GM23338 (cell line): Measurements from ENCODE around the gene XPC. TPM values are rescaled to one million over a fixed set of nuclear protein-coding genes. Genes with fewer than 3 reads are reported as not detected.

Experiments
- ATAC-seq: fragments of 200-7000 bp; cut with Tn5 transposase; 3 replicates; pipeline ENCODE4 v1.9.1; 2020
- DNase-seq: peaks from one replicate; pipeline ENCODE4 v3.0.0-alpha.2; 2015; ENCODE audit warnings: low spot score
- H2AFZ ChIP-seq: fragments of 200-600 bp; sonication (generic); 2 replicates; pipeline ENCODE4 v1.8.0; 2016; ENCODE audit warnings: antibody characterized with exemption, mild to moderate bottlenecking, moderate library complexity
- H3F3A ChIP-seq: fragments of 200-600 bp; sonication (generic); replicated peaks from 2 replicates; pipeline ENCODE4 v1.8.0; 2017; ENCODE audit warnings: antibody characterized with exemption, mixed run types, low read depth
- H3K27ac ChIP-seq: fragments of 200-600 bp; sonication (generic); 2 replicates; pipeline ENCODE4 v1.6.1; 2016; ENCODE audit warnings: low read depth
- H3K27me3 ChIP-seq: fragments of 200-600 bp; sonication (generic); 2 replicates; pipeline ENCODE4 v1.8.0; 2016; ENCODE audit warnings: mild to moderate bottlenecking, mixed run types, moderate library complexity; ENCODE audit not compliant: insufficient read depth
- H3K36me3 ChIP-seq: fragments of 200-600 bp; sonication (generic); 2 replicates; pipeline ENCODE4 v1.8.0; 2016; ENCODE audit warnings: mild to moderate bottlenecking; ENCODE audit not compliant: insufficient read depth
- H3K4me1 ChIP-seq: fragments of 200-600 bp; sonication (generic); 2 replicates; pipeline ENCODE4 v1.8.0; 2016; ENCODE audit warnings: mild to moderate bottlenecking, moderate library complexity; ENCODE audit not compliant: insufficient read depth
- H3K4me2 ChIP-seq: fragments of 200-600 bp; sonication (generic); 2 replicates; pipeline ENCODE4 v1.7.1; 2017; ENCODE audit warnings: mixed run types
- H3K4me3 ChIP-seq: fragments of 200-600 bp; sonication (generic); 2 replicates; pipeline ENCODE4 v1.6.1; 2016; ENCODE audit warnings: mixed run types
- H3K79me2 ChIP-seq: fragments of 200-600 bp; sonication (generic); replicated peaks from 2 replicates; pipeline ENCODE4 v1.8.0; 2017; ENCODE audit warnings: mild to moderate bottlenecking; ENCODE audit not compliant: insufficient read depth
- H3K9me2 ChIP-seq: fragments of 200-600 bp; sonication (generic); 2 replicates; pipeline ENCODE4 v1.8.0; 2017; ENCODE audit not compliant: insufficient read depth
- H4K20me1 ChIP-seq: fragments of 200-600 bp; sonication (generic); replicated peaks from 2 replicates; pipeline ENCODE4 v1.8.0; 2017; ENCODE audit warnings: mild to moderate bottlenecking; ENCODE audit not compliant: insufficient read depth
- H3K27ac Mint-ChIP-seq: 2 replicates; pipeline ENCODE4 v1.8.0; 2020; ENCODE audit warnings: inconsistent platforms, mild to moderate bottlenecking, moderate library complexity, mixed read lengths
- H3K27me3 Mint-ChIP-seq: 3 replicates; pipeline ENCODE4 v1.8.0; 2022; ENCODE audit warnings: low read depth, mild to moderate bottlenecking, moderate library complexity, mixed read lengths, inconsistent platforms; ENCODE audit not compliant: insufficient read depth, poor library complexity
- H3K36me3 Mint-ChIP-seq: 3 replicates; pipeline ENCODE4 v1.8.0; 2021; ENCODE audit warnings: low read depth, mild to moderate bottlenecking, inconsistent platforms, moderate library complexity, mixed read lengths
- H3K4me1 Mint-ChIP-seq: 3 replicates; pipeline ENCODE4 v1.8.0; 2020; ENCODE audit warnings: mild to moderate bottlenecking, inconsistent platforms, mixed read lengths
- H3K4me3 Mint-ChIP-seq: 3 replicates; pipeline ENCODE4 v1.8.0; 2021; ENCODE audit warnings: moderate library complexity, mild to moderate bottlenecking, inconsistent platforms, mixed read lengths
- H3K9me3 Mint-ChIP-seq: 3 replicates; pipeline ENCODE4 v1.8.0; 2020; ENCODE audit warnings: moderate library complexity, mild to moderate bottlenecking, inconsistent platforms, mixed read lengths
- CREB1 ChIP-seq: fragments of 250-450 bp; sonication (Bioruptor Pico); IDR thresholded peaks from 2 replicates; pipeline ENCODE4 v1.5.0; 2020; ENCODE audit warnings: low read depth, mild to moderate bottlenecking, moderate library complexity
- EZH2 ChIP-seq: fragments of 200-600 bp; sonication (generic); IDR thresholded peaks from one replicate; pipeline ENCODE4 v1.8.0; 2017; ENCODE audit warnings: antibody characterized with exemption, mild to moderate bottlenecking, low read depth; ENCODE audit not compliant: unreplicated experiment
- JUNB ChIP-seq: IDR thresholded peaks from one replicate; pipeline ENCODE4 v1.6.1; 2016; ENCODE audit warnings: antibody characterized with exemption; ENCODE audit not compliant: unreplicated experiment
- NANOG ChIP-seq: IDR thresholded peaks from 2 replicates; pipeline ENCODE4 v1.6.1; 2016; ENCODE audit warnings: antibody characterized with exemption, borderline replicate concordance
- POLR2AphosphoS5 ChIP-seq: IDR thresholded peaks from 2 replicates; pipeline ENCODE4 v1.6.1; 2016; ENCODE audit warnings: antibody characterized with exemption, low read depth
- ZNF114 ChIP-seq: fragments of 250-450 bp; sonication (Bioruptor Pico); IDR thresholded peaks from 2 replicates; pipeline ENCODE4 v1.5.0; 2020; ENCODE audit warnings: mild to moderate bottlenecking, moderate library complexity
- ZNF331 ChIP-seq: fragments of 250-450 bp; sonication (Bioruptor Pico); IDR thresholded peaks from 2 replicates; pipeline ENCODE4 v1.5.0; 2020; ENCODE audit warnings: low read depth, mild to moderate bottlenecking, moderate library complexity
- polyA plus RNA-seq: library from polyadenylated mRNA; unstranded; fragments of >200 nt; fragmentation: Nextera tagmentation; extraction: Ambion mirVana; gene quantifications from 2 replicates; pipeline ENCODE4 v1.2.1, GENCODE V29; 2016
- total RNA-seq: library from RNA; depleted of rRNA; stranded (reverse); fragments of >200 nt; shearing (Covaris generic); gene quantifications from 2 replicates; pipeline ENCODE4 v1.2.3, GENCODE V29; 2014
- TF ChIP-seq, protein P1 (sequence below): fragments of 250-450 bp; sonication (Bioruptor Pico); IDR thresholded peaks from 2 replicates; pipeline ENCODE4 v1.5.0; 2020; ENCODE audit warnings: mild to moderate bottlenecking, moderate library complexity
- TF ChIP-seq, protein P2 (sequence below): IDR thresholded peaks from 2 replicates; pipeline ENCODE4 v1.6.1; 2016; ENCODE audit warnings: antibody characterized with exemption
- TF ChIP-seq, protein P3 (sequence below): IDR thresholded peaks from one replicate; pipeline ENCODE4 v1.6.1; 2018; ENCODE audit warnings: antibody characterized with exemption; ENCODE audit not compliant: unreplicated experiment
- TF ChIP-seq, protein P4 (sequence below), 2 experiments: fragments of 200-600 bp in 1 of 2; sonication (generic) in 1 of 2; conservative IDR thresholded peaks; 2 replicates each; pipeline versions ENCODE4 v1.5.1 to v1.6.1; 2016 to 2017; ENCODE audit warnings: antibody characterized with exemption in 2 of 2, low read depth in 2 of 2, mild to moderate bottlenecking in 2 of 2, moderate library complexity in 1 of 2

XPC gene
- total and polyA plus RNA-seq, 2 experiments from 2014 or later, result 34.9 to 41.5 TPM

DNA sequence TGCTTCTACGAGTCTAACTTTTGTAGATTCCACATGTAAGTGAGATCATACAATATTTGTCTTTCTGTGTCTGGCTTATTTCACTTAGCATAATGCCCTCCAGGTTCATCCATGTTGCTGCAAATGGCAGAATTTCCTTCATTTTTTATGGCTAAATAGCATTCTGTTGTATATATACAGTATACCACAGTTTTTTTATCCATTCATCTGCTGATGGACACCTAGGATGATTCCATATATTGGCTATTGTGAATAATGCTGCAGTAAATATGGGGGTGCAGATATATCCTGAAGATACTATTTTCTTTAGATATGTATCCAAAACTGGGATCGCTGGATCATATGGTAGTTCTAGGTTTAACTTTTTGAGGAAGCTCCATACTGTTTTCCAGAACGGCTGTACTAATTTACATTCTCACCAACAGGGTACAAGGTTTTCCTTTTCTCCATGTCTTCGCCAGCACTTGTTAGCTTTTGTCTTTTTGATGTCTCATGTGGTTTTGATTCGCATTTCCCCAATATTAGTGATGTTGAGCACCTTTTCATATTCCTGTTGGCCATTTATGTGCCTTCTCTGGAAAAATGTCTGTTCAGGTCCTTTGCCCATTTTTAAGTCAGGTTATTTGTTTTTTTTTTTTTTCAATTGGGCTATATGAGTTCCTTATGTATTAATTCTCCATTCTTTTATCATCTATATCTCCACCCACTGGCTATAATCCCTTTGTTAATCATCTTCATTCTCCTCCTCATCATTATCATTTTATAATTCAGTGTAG lies 80.6 kb downstream of the XPC start (continued):
- TF ChIP-seq, protein P1, sequence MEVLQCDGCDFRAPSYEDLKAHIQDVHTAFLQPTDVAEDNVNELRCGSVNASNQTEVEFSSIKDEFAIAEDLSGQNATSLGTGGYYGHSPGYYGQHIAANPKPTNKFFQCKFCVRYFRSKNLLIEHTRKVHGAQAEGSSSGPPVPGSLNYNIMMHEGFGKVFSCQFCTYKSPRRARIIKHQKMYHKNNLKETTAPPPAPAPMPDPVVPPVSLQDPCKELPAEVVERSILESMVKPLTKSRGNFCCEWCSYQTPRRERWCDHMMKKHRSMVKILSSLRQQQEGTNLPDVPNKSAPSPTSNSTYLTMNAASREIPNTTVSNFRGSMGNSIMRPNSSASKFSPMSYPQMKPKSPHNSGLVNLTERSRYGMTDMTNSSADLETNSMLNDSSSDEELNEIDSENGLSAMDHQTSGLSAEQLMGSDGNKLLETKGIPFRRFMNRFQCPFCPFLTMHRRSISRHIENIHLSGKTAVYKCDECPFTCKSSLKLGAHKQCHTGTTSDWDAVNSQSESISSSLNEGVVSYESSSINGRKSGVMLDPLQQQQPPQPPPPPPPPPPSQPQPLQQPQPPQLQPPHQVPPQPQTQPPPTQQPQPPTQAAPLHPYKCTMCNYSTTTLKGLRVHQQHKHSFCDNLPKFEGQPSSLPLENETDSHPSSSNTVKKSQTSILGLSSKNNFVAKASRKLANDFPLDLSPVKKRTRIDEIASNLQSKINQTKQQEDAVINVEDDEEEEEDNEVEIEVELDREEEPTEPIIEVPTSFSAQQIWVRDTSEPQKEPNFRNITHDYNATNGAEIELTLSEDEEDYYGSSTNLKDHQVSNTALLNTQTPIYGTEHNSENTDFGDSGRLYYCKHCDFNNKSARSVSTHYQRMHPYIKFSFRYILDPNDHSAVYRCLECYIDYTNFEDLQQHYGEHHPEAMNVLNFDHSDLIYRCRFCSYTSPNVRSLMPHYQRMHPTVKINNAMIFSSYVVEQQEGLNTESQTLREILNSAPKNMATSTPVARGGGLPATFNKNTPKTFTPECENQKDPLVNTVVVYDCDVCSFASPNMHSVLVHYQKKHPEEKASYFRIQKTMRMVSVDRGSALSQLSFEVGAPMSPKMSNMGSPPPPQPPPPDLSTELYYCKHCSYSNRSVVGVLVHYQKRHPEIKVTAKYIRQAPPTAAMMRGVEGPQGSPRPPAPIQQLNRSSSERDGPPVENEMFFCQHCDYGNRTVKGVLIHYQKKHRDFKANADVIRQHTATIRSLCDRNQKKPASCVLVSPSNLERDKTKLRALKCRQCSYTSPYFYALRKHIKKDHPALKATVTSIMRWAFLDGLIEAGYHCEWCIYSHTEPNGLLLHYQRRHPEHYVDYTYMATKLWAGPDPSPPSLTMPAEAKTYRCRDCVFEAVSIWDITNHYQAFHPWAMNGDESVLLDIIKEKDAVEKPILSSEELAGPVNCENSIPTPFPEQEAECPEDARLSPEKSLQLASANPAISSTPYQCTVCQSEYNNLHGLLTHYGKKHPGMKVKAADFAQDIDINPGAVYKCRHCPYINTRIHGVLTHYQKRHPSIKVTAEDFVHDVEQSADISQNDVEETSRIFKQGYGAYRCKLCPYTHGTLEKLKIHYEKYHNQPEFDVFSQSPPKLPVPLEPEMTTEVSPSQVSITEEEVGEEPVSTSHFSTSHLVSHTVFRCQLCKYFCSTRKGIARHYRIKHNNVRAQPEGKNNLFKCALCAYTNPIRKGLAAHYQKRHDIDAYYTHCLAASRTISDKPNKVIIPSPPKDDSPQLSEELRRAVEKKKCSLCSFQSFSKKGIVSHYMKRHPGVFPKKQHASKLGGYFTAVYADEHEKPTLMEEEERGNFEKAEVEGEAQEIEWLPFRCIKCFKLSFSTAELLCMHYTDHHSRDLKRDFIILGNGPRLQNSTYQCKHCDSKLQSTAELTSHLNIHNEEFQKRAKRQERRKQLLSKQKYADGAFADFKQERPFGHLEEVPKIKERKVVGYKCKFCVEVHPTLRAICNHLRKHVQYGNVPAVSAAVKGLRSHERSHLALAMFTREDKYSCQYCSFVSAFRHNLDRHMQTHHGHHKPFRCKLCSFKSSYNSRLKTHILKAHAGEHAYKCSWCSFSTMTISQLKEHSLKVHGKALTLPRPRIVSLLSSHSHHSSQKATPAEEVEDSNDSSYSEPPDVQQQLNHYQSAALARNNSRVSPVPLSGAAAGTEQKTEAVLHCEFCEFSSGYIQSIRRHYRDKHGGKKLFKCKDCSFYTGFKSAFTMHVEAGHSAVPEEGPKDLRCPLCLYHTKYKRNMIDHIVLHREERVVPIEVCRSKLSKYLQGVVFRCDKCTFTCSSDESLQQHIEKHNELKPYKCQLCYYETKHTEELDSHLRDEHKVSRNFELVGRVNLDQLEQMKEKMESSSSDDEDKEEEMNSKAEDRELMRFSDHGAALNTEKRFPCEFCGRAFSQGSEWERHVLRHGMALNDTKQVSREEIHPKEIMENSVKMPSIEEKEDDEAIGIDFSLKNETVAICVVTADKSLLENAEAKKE, result no peak
- no peak for TF ChIP-seq POLR2AphosphoS5
- no peak for TF ChIP-seq ZNF331 (CRISPR knock-in tag)
- no peak for TF ChIP-seq JUNB
- no peak for TF ChIP-seq NANOG
- no peak for TF ChIP-seq EZH2
- TF ChIP-seq, protein P2, sequence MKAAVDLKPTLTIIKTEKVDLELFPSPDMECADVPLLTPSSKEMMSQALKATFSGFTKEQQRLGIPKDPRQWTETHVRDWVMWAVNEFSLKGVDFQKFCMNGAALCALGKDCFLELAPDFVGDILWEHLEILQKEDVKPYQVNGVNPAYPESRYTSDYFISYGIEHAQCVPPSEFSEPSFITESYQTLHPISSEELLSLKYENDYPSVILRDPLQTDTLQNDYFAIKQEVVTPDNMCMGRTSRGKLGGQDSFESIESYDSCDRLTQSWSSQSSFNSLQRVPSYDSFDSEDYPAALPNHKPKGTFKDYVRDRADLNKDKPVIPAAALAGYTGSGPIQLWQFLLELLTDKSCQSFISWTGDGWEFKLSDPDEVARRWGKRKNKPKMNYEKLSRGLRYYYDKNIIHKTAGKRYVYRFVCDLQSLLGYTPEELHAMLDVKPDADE, result no peak
- no peak for TF ChIP-seq ZNF114 (CRISPR knock-in tag)

DNA sequence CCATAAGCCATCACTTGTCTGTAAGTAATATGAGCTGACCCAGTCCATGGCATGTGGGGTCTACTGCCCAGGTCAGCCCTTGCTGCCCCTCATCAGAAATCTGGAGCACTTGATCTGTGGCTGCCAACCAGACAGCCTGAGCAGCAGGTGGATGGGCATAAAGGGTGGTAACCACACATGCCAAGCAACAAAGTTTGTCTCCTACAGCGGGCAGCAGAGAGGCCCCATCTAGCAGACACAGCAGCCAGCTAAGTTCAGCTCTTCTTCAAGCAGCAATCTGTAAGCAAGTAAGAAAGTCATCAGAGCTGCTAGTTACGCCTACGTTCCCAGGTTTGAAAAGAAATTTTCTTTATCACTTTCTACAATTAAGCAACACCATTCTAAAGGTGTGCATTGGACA lies 81.7 kb downstream of the XPC start:
- DNase-seq (no peak), ATAC-seq (no peak)
- Mint-ChIP-seq H3K9me3 (peaks cover 7% of the 10 kb centered on the region; the same call in 2 of the 3 replicates), H3K27me3 (peaks cover 2% of the 10 kb centered on the region), H3K27ac (no peak overlapping the region), H3K4me3 (no peak overlapping the region), H3K36me3 (no peaks in the 10 kb centered on the region), H3K4me1 (peaks cover 5% of the 10 kb centered on the region)
- H4K20me1 ChIP-seq, result no peaks in the 10 kb centered on the region
- peaks cover 9% of the 10 kb centered on the region for H3K4me1 ChIP-seq
- no peaks in the 10 kb centered on the region for H3K27me3 ChIP-seq
- no peaks in the 10 kb centered on the region for H3K36me3 ChIP-seq
- no peak overlapping the region for H3K4me2 ChIP-seq
- H3K79me2 ChIP-seq, result no peaks in the 10 kb centered on the region
- H3K4me3 ChIP-seq, result no peak overlapping the region
- no peaks in the 10 kb centered on the region for H3K9me2 ChIP-seq
- H3K27ac ChIP-seq, result no peak overlapping the region
- H2AFZ ChIP-seq, result no peak overlapping the region
- H3F3A ChIP-seq, result no peaks in the 10 kb centered on the region
- no peak for TF ChIP-seq JUNB
- TF ChIP-seq CREB1 (CRISPR knock-in tag), result no peak
- TF ChIP-seq EZH2, result no peak
- TF ChIP-seq, protein P3, sequence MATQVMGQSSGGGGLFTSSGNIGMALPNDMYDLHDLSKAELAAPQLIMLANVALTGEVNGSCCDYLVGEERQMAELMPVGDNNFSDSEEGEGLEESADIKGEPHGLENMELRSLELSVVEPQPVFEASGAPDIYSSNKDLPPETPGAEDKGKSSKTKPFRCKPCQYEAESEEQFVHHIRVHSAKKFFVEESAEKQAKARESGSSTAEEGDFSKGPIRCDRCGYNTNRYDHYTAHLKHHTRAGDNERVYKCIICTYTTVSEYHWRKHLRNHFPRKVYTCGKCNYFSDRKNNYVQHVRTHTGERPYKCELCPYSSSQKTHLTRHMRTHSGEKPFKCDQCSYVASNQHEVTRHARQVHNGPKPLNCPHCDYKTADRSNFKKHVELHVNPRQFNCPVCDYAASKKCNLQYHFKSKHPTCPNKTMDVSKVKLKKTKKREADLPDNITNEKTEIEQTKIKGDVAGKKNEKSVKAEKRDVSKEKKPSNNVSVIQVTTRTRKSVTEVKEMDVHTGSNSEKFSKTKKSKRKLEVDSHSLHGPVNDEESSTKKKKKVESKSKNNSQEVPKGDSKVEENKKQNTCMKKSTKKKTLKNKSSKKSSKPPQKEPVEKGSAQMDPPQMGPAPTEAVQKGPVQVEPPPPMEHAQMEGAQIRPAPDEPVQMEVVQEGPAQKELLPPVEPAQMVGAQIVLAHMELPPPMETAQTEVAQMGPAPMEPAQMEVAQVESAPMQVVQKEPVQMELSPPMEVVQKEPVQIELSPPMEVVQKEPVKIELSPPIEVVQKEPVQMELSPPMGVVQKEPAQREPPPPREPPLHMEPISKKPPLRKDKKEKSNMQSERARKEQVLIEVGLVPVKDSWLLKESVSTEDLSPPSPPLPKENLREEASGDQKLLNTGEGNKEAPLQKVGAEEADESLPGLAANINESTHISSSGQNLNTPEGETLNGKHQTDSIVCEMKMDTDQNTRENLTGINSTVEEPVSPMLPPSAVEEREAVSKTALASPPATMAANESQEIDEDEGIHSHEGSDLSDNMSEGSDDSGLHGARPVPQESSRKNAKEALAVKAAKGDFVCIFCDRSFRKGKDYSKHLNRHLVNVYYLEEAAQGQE, result no peak
- TF ChIP-seq, protein P4, sequence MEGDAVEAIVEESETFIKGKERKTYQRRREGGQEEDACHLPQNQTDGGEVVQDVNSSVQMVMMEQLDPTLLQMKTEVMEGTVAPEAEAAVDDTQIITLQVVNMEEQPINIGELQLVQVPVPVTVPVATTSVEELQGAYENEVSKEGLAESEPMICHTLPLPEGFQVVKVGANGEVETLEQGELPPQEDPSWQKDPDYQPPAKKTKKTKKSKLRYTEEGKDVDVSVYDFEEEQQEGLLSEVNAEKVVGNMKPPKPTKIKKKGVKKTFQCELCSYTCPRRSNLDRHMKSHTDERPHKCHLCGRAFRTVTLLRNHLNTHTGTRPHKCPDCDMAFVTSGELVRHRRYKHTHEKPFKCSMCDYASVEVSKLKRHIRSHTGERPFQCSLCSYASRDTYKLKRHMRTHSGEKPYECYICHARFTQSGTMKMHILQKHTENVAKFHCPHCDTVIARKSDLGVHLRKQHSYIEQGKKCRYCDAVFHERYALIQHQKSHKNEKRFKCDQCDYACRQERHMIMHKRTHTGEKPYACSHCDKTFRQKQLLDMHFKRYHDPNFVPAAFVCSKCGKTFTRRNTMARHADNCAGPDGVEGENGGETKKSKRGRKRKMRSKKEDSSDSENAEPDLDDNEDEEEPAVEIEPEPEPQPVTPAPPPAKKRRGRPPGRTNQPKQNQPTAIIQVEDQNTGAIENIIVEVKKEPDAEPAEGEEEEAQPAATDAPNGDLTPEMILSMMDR (conservative IDR thresholded peaks at IDR 0.05; ENCODE audit: low read depth in 2 of 2), result no peak
